GM21576 (cell line): ENCODE data around the gene TGFBR3.
A peak's percentile ranks its signal among the peaks of the same experiment; 100 is the strongest.

Experiments
- ATAC-seq: cut with Tn5 transposase; IDR thresholded peaks from one replicate; pipeline ENCODE4 v1.9.1; 2021; ENCODE audit warnings: mild to moderate bottlenecking, moderate library complexity; ENCODE audit not compliant: unreplicated experiment

The TGFBR3 gene

DNA sequence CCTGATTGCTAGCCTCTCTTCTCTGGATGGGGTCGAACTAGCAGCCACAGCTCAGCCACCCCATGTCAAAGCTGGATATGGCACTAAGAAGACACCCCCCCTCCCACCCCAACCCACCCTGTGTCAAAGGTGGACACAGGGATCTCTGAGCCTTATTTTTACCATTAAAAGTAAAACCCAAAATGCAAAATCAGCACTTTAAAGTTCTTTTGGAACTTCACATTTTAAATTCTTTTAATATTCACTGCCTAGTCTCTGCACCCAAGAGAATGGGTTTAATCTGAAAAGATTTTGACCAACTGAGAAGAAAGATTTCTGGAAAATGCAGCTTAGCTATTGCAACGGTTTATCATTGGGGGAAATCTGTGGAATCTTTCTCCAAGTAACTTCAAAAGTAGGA, 167.6 kb downstream of the TGFBR3 start:
- ATAC-seq: no peak

DNA sequence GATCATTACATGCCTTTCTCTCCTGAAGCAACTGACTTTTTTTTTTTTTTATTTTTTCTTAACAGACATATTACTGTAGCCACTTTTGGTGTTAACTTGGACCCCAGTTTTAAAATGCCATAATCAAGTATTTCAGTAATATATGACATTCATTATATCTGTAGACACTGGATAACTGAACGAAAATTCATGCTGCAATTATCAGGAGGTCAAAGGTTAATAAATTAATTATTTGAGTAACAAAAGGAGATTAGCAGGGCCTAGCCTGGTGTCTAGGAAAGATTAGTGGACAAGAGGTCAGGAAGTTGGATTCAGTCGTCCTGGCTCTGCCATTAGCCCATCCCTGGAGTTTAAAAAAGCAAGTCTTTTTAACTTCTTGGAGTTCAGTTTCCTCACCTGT, 168.1 kb downstream of the TGFBR3 start:
- no peak for ATAC-seq

DNA sequence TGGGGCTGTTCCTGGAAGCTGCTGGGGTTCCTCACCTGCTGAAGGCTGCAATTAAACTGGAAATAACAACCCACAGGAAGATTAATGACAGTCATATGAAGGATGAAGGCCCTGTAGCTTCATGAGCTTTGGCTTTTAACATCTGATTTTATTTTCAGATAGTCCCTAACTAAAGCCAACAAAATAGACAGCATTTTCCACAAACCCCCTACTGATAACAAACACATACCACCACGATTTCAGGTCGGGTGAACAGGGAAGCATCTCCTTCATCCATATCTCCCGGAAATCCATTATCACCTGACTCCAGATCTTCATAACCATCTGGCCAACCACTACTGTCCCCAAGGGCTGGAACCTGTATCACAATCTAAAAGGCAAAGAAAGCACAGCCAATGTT, 169.6 kb downstream of the TGFBR3 start:
- ATAC-seq: no peak

DNA sequence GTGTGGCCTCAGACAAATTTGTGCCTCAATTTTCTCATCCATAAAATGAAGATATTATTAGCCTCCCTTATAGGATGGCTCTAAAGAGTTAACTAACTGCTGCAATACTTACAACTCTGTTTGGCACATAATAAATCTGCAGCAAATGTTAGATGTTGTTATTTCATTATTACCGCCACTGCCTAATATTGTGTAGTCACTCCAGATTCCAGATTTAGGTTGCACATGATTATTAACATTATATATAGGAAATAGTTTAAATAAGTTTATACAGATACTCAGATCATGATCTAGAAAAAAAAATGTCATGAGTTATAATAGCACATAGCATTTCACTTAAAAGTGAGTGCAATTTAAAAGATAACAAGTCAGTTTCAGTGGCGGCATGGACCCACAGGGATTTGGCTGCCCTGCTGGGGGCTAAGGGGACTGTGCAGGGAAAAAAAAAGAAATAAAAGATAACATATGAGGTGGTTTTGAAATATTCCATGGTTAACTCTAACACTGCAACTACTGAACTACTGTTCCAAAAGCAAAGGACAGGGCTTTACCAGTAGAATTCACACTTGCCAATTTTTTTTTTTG, 170.4 kb downstream of the TGFBR3 start:
- no peak for ATAC-seq

DNA sequence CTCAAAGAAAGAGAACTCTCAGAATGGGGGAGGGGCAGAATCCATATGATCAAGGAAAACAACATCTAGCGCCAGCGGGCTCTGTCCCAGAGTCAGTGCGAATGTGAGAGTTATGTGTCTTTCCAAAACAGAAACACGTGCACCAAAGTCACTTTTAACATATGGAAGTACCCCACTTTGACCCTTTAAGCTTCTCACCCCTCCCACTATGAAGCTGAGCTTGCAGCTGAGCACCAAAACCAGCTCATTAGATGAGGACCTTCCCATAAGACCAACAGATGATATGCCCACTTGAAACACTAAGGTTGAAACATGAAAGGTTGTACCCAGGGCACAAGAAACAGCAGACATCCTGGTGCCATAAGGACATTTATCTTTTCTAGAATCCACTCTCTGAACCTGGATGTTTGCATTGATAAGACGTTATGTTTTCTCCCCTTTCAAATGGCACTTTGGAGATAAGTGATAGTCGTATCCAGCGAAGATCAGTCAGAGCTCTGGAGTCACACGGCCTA, 171.0 kb downstream of the TGFBR3 start:
- no peak for ATAC-seq

DNA sequence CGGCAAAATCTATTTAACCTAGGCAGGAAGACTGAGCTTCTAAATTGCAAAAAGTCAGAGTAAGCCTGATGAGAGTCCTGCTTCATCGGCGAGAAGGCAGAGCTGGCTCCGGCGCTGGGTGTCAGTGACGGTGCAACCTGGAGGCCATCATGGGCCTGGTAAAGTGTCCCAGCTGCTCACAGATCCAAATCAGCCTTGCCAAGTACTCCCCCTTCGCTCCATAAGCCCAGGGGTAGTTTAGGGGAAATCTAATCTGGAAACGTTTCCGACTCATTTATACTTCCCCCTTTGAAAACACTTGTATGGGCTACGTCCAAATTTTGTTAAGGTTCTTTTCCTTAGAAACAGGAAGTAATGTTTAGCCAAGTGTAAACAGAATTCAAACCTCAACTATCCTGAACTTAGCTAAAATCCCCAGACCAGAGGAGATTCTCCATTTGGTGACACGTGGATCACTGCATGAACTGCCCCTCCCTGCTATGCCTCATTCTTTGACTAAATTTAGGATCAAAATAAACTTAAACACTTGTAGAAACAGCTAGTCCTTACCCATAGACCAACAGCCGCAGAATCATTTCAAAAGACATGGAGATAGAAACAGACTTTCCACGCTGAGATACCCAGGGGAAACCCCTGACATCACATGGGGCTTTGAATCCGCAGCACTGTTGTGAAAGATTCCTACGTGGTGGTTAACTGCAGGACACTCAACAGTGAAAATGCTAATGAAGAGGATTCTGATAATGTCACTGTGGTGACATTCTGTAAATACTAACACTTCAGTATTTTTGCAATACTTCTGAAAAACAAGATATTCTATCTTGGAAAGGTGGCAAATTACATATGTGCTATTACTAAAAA, 172.7 kb downstream of the TGFBR3 start:
- peak; percentile 57 for ATAC-seq

DNA sequence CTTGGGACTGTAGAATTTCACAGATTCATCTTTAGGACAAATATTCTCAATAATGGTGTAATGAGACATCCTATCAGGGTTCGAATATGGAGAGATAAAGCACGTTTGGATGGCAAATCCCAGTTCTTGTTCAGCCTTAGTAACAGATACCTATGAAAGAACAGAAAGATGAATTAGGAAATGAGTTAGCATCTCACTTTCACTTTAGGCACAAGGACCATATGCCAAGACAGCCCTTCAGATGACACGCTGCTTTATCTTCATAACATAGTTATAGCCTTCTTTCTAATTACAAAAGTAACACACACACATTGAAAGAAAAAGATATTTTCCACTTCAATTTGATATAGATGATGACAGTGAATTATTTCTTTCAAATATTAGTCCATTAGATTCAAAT, 173.6 kb downstream of the TGFBR3 start:
- ATAC-seq: no peak

DNA sequence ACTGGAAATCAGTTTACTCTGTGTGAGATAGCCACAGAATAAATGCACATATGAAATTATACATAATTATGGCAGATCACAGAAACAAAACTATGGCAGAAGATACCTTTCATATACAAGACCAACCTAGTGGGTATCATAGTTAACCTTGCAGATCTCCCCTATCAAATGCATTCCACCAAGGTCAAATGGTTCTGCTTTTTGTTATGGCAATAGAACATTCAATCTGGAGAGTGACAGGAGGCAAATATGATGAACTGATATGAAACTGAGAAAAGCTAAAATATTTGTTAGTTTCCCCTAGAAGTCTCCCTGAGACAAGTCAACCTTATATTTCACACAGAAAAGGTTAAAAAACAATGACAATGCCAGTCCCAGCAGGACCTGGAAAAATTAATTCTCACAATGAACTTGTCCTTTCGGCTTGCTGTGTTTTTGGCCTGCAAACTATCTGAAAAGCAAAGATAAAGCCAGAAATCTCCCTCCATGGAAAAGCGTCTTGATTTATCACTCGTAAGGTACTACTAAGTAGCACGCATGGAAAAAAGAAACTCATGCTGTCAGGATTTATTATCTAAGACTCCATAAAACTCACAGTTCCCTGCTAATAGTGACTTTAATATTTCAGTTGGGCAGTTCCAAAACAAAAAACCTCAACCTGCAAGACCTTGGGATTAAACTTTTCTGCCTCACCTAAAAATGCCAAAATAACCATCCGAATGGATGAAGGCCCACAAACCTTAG, 174.3 kb downstream of the TGFBR3 start:
- ATAC-seq: no peak

DNA sequence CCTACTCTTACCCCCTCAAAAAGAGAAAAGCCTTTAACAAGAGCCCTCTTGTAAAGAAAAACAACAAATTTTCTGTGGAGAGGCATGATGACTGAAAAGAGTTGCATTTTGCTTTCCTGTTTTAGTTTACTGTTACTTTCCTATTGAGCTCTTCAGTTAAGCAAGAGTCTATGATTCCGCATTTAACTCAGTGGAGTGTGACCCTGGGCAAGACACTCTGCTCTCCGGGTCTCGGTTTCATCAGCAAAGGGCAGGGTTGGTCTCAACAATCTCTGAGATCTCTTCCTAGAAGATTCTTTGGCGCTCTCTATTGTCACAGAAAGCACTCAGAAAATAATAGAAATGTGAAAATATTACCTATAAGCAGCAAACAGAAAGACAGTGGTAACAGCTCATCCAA, 175.7 kb downstream of the TGFBR3 start:
- ATAC-seq: no peak

DNA sequence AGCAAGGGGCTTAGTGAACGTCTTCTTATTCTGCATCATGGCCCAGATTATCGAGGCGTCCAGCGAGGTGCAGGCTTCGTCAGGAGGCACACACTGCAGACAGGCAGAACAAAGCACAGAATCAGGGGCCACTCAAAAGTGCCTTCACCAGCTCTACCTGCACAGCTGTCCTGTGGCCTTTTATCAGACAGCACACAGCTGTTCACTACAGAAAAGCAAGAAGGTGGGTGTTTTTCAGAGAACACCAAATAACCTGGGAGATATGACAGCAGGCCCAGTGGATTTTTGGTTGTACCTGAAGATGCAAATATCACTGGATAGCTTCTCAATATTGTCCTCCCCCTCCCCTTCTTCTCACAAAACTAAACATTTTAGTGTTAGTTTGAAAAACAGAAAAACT, 177.3 kb downstream of the TGFBR3 start:
- no peak for ATAC-seq

DNA sequence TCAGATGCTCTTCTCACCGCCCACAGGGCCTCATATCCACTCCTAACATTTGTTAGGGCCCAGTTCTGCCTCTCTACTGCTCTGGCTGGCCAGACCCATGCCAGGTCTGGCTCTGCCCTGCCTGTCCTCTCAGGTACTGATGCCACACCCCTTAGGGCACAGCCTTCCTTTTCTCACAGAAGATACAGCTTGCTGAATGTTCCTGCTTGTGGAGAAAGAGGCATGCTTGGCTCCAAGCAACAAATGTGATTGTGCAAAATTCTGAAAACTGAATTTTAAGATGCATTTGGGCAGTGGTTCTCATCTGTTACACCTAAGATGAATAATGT, 178.1 kb downstream of the TGFBR3 start:
- no peak for ATAC-seq

DNA sequence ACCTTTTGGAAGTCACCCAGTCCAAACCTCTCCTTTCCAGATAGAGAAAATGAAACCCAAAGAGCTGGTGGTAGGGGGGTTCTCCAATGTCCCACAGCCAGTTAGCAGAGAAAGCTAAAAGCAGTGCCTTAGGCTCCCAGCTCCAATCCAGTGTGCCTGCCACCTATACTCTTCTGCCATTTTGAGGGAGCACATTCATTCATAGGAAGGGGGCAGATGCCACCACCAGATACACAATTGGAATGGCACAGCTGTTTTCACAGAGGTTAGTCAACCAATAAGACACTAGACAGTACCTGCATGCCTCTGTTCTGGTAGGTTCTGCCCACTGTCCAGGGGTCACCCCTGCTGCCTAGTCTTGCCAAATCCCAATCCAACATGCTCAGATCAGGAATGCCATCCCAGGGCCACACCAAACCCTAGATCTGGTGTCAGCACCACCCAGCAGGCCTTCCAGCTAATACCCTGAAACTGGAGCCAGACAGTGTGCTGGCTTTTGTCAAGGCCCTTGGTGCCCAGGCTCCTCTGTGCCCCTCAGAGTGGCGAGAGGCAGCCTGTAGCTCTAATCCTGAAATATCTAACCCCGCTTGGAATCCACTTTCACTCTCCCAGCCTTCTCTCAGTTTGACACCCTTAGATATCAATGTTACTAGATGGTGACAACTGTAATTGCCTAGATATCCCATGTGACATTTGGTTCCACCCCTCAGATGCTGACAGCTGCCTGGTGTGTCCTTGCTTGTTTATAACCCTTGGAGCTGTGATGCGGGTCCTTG, 178.6 kb downstream of the TGFBR3 start:
- no peak for ATAC-seq

DNA sequence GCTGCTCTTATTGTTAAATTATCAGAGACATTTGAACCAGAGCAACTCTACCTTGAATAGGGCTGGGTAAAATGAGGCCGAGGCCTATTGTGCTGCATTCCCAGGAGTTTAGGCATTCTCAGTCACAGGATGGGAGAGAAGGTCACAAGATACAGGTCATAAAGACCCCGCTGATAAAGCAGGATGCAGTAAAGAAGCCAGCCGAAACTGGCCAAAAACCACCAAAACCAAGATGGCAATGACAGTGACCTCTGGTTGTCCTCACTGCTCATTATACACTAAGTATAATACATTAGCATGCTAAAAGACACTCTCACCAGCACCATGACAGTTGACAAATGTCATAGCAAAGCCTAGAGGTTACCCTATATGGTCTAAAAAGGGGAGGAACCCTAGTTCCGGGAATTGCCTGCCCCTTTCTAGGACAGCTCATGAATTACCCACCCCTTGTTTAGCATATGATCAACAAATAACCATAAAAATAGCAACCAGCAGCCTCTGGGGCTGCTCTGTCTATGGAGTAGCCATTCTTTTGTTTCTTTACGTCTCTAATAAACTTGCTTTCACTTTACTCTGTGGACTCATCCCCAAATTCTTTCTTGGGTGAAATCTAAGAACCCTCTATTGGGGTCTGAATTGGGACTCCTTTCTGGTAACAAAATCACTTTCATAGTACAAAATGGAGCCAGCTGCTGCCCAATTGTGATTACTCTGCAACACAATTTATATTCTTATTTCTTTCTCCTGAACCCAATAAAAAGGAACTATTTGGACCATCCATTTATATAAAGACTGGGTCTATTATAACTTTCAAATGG, 179.6 kb downstream of the TGFBR3 start:
- no peak for ATAC-seq

DNA sequence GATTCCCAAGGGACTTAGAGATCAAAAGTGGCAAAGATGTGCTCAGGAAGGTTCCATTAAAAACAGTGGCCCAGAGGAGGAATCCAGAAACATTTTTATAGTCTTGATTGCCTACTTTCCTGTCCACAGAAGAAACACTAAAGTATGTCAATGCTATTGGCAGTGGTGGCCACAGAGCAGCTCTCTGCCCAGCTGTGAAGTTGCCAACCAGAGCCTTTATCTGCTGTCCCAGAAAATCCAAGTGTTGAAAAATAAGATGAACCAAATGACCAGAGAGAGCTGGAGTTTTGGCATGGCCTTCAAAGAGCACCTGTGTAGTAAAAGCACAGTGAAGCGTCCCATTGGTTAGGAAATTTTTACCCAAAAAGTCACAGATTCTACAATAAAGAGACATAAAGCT, 181.2 kb downstream of the TGFBR3 start:
- no peak for ATAC-seq

DNA sequence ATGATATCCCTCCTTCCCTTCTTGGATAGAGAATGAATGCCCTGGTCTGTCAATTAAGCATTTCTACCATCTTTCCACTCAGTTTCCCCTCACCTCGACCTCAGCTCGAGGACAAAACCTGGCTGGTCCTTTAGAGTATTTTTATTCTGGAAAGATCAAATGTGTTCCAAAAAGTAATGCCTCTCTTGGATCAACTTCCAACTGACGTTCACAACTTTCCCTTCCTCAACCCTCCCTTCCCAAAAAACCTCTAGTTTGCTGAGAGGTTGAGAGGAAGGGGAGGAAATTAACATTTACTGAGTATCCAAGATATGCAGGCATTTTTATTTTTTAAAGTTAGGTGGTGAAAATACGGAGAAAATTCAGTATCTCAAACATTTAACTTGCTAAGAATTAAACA, 182.9 kb downstream of the TGFBR3 start:
- no peak for ATAC-seq

DNA sequence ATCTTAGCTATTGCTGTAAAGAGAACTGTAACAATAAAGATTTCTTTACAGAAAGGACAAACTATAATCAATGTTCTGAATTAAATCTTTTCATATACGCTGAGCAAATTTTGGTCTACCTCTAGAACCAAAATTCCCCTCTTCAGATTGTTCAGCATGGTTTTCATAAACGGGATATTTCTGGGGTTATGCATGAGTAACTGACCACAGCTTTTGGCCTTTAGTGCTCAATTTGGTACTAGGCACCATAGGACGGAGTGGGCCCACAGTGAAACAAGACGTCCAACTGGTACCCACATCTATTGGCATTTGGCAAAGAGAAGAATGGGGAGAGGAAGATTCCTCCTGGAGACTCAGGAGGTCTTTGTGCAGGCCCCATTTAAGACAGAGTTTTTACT, 184.5 kb downstream of the TGFBR3 start:
- no peak for ATAC-seq

DNA sequence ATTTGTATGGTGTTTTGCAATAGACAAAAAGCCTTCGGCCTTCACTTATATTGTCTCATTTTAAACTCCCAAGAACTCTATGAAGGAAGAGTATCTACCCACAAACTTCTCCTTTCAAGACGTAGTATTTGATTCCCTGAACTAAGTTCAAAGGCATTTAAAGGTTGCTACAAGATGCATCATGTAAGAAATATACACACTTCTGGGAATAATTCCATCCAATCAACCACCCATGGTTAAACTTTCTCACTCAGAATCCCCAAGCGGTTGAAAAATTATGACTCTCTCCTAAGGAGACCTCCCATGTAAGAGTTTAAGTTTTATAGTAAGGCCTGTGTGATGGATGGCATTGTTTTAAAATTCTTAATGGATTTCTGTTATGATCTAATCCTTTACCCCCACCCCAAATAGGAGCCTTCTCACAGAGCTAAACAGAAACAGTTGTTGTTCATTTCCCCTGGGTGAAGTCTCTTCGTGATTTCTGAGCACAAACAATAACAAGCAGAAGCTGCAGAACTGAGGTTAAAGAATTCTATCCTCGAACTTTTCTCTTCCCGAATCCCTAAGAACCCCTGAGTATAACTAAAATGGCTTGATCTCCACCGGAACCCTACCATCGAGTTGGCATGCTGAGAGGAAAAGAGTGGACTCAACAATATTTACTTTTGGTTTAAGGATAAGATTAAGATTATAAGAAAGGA, 185.0 kb downstream of the TGFBR3 start:
- no peak for ATAC-seq

DNA sequence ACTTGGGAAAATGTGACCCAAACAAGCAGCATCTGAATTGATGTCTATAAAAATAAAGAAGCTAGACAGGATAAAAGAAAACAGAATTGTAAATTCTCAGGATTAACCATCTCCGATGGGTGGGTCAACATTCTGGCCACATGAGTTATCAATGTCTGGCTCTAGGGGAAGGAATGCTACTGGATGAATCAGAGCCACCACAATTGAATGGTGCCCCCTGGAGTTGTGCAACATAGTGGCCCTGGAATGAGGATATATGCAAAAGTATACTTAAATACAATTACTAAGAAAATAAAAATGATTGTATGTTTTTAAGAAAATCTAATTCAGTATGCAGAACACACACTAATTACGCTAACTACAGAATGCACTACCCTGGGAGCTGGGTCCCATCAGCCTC, 185.6 kb downstream of the TGFBR3 start:
- no peak for ATAC-seq

DNA sequence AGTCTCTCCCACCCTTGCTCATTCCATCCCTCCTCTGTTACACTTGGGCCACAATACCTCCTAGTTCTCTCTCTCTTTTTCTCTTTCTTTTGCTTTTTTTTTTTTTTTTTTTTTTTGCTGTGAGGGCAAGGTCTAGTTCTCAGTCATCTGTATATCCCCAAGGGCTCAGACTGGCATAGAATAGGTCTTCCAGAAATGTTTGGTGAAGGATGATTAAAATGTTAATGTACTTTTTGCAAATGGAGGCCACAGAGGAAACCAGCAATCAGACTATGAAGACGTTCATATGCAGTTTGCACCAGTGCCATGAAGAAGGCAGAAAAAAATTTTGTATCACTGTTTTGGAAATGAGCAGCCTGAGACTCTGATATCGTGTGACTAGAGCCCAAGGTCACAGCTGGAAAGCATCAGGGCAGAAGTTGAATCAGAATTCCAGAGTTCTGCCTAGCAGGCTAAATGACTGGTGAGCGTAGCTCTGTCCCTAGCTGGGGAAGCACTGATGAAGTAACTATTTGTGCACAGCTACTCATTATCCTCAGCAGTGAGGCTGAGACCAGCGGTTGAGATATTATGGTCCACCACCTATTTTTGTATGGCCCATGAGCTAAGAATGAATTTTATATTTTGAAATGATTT, 186.5 kb downstream of the TGFBR3 start:
- ATAC-seq: no peak
